WTC11 (cell line): ENCODE measurements around the gene LRTM2. TPM values are rescaled to one million over a fixed set of nuclear protein-coding genes. Genes with fewer than 3 reads are reported as not detected.
A peak's percentile ranks its signal among the peaks of the same experiment; 100 is the strongest.

ENCODE experiments used
- ATAC-seq: fragments of 200-7000 bp; cut with Tn5 transposase; 2 replicates; pipeline ENCODE4 v1.10.0; 2021; ENCODE audit warnings: mild to moderate bottlenecking, moderate library complexity
- CTCF ChIA-PET: fragments of 300-600 bp; sonication (Branson Sonifier 250); formaldehyde crosslinking; loops from one replicate; lab custom pipeline; 2021; ENCODE audit warnings: antibody characterized with exemption; lab: Charles Lee
- POLR2A ChIA-PET: fragments of 350-600 bp; sonication (Branson Sonifier 250); formaldehyde crosslinking; loops from one replicate; lab custom pipeline; 2021; ENCODE audit warnings: antibody characterized with exemption; lab: Charles Lee
- DNase-seq: peaks from one replicate; pipeline ENCODE4 v3.0.0; 2021; ENCODE audit warnings: low spot score
- H3K27ac Mint-ChIP-seq: 2 replicates; pipeline ENCODE4 v1.8.0; 2021; ENCODE audit warnings: mixed read lengths
- H3K27me3 Mint-ChIP-seq: 2 replicates; pipeline ENCODE4 v1.8.0; 2021; ENCODE audit warnings: low read depth, mild to moderate bottlenecking, moderate library complexity, mixed read lengths
- H3K36me3 Mint-ChIP-seq: 2 replicates; pipeline ENCODE4 v1.8.0; 2021; ENCODE audit warnings: mixed read lengths
- H3K4me1 Mint-ChIP-seq: 2 replicates; pipeline ENCODE4 v1.8.0; 2022; ENCODE audit warnings: mixed read lengths
- H3K4me3 Mint-ChIP-seq: 2 replicates; pipeline ENCODE4 v1.8.0; 2021; ENCODE audit warnings: mild to moderate bottlenecking, moderate library complexity, mixed read lengths
- H3K9me3 Mint-ChIP-seq: 2 replicates; pipeline ENCODE4 v1.8.0; 2021; ENCODE audit warnings: mixed read lengths
- AFF4 ChIP-seq: sonication (generic); formaldehyde crosslinking; IDR thresholded peaks from 2 replicates; pipeline ENCODE4 v1.8.1; 2023; ENCODE audit warnings: mild to moderate bottlenecking, missing genetic modification reagents, borderline replicate concordance
- E2F1 ChIP-seq: sonication (generic); formaldehyde crosslinking; IDR thresholded peaks from 2 replicates; pipeline ENCODE4 v1.8.0; 2022; ENCODE audit warnings: mild to moderate bottlenecking, missing genetic modification reagents
- ESRRA ChIP-seq: sonication (generic); formaldehyde crosslinking; IDR thresholded peaks from 2 replicates; pipeline ENCODE4 v1.8.1; 2022; ENCODE audit warnings: mild to moderate bottlenecking, missing genetic modification reagents, borderline replicate concordance
- FOXJ3 ChIP-seq: sonication (generic); formaldehyde crosslinking; IDR thresholded peaks from 2 replicates; pipeline ENCODE4 v1.9.0; 2021; ENCODE audit warnings: missing genetic modification reagents, mild to moderate bottlenecking, borderline replicate concordance
- FOXP1 ChIP-seq: sonication (generic); formaldehyde crosslinking; IDR thresholded peaks from 2 replicates; pipeline ENCODE4 v1.8.0; 2022; ENCODE audit warnings: missing genetic modification reagents, mild to moderate bottlenecking, moderate library complexity, borderline replicate concordance
- GABPB1 ChIP-seq: sonication (generic); formaldehyde crosslinking; IDR thresholded peaks from 2 replicates; pipeline ENCODE4 v1.8.1; 2023; ENCODE audit warnings: mild to moderate bottlenecking, missing genetic modification reagents
- MLX ChIP-seq: sonication (generic); formaldehyde crosslinking; IDR thresholded peaks from 2 replicates; pipeline ENCODE4 v1.8.1; 2023; ENCODE audit warnings: mild to moderate bottlenecking, missing genetic modification reagents, moderate library complexity
- NR1H2 ChIP-seq: sonication (generic); formaldehyde crosslinking; IDR thresholded peaks from 2 replicates; pipeline ENCODE4 v1.9.0; 2021; ENCODE audit warnings: mild to moderate bottlenecking, moderate library complexity, missing genetic modification reagents
- NR3C1 ChIP-seq: sonication (generic); formaldehyde crosslinking; conservative IDR thresholded peaks from 2 replicates; pipeline ENCODE4 v1.8.1; 2023; ENCODE audit warnings: low read depth, mild to moderate bottlenecking, missing genetic modification reagents
- PRRX2 ChIP-seq: fragments of 250-450 bp; sonication (Bioruptor Pico); IDR thresholded peaks from 2 replicates; pipeline ENCODE4 v1.8.0; 2021; ENCODE audit warnings: mild to moderate bottlenecking
- RELA ChIP-seq: sonication (generic); formaldehyde crosslinking; IDR thresholded peaks from 2 replicates; pipeline ENCODE4 v1.8.1; 2022; ENCODE audit warnings: missing genetic modification reagents, mild to moderate bottlenecking, borderline replicate concordance
- TCF7 ChIP-seq: sonication (generic); formaldehyde crosslinking; IDR thresholded peaks from 2 replicates; pipeline ENCODE4 v1.8.0; 2022; ENCODE audit warnings: mild to moderate bottlenecking, low read depth, missing genetic modification reagents, moderate library complexity
- USF2 ChIP-seq: sonication (generic); formaldehyde crosslinking; IDR thresholded peaks from 2 replicates; pipeline ENCODE4 v1.8.1; 2023; ENCODE audit warnings: mild to moderate bottlenecking, missing genetic modification reagents, moderate library complexity
- ZNF138 ChIP-seq: sonication (generic); formaldehyde crosslinking; conservative IDR thresholded peaks from 2 replicates; pipeline ENCODE4 v1.8.1; 2022; ENCODE audit warnings: mild to moderate bottlenecking, moderate library complexity, missing genetic modification reagents
- ZNF396 ChIP-seq: fragments of 250-450 bp; sonication (Bioruptor Pico); IDR thresholded peaks from 2 replicates; pipeline ENCODE4 v1.8.0; 2021; ENCODE audit warnings: mild to moderate bottlenecking, moderate library complexity, borderline replicate concordance
- ZNF423 ChIP-seq: fragments of 250-450 bp; sonication (Bioruptor Pico); IDR thresholded peaks from 2 replicates; pipeline ENCODE4 v2.1.2; 2022; ENCODE audit warnings: mild to moderate bottlenecking, moderate library complexity
- total RNA-seq: library from RNA; stranded (reverse); gene quantifications from 3 replicates; pipeline ENCODE4 v1.2.3, GENCODE V29; 2021

LRTM2 gene
- total RNA-seq, 1 experiment from 2014 or later: 0.66 TPM

DNA sequence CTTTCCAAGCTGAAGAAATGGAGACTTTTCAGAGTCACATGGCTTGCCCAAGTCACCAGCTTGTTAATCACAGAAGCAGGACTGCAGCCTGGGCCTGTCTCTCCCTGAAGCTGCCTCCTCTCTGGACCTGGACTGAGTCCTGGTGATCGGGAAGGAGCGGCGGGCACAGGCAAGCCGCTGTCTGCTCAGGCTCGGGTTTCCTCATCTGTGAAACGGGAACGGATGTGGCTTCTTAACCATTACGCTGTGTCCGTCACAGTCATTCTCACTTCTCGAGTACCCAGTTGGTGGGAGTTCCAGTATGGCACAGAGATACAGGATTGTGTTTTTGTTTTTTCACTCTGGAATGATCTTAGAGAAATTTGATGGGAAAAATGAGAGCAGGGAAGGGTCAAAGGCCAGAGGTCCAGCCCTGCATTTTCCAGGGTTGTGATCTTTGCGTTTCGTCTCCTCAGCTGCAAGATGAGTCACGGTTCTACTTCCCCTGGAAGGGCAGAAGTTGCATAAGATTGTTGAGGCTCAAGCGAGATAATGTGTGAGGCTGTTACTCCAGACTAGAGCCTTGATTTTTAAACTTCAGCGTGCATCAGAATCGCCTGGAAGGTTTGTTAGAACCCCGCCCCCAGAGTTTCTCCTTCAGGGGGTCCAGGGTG, 7.6 kb upstream of the LRTM2 start:
- CTCF ChIA-PET: interaction anchor here (0.8 to 1.2 kb wide), 3 partner anchors 127 to 160 kb away, joined by 3 to 4 read pairs (median 4); no protein-coding TSS in a partner anchor
- POLR2A ChIA-PET: no interaction called here
- Mint-ChIP-seq H3K27me3 (no peaks in the 10 kb centered on the region; the same call in 1 of the 2 replicates), H3K27ac (no peak overlapping the region), H3K4me1 (peaks cover 3% of the 10 kb centered on the region; the same call in 1 of the 2 replicates), H3K4me3 (no peak overlapping the region), H3K9me3 (peaks cover 5% of the 10 kb centered on the region; the same call in 1 of the 2 replicates), H3K36me3 (no peaks in the 10 kb centered on the region)
- DNase-seq: no peak
- no peak for ATAC-seq
- no peak for TF ChIP-seq ZNF396 (CRISPR knock-in tag)
- no peak for TF ChIP-seq FOXP1 (CRISPR knock-in tag)
- no peak for TF ChIP-seq MLX
- no peak for TF ChIP-seq PRRX2 (CRISPR knock-in tag)
- peak; percentile 86 for TF ChIP-seq GABPB1 (CRISPR knock-in tag)

DNA sequence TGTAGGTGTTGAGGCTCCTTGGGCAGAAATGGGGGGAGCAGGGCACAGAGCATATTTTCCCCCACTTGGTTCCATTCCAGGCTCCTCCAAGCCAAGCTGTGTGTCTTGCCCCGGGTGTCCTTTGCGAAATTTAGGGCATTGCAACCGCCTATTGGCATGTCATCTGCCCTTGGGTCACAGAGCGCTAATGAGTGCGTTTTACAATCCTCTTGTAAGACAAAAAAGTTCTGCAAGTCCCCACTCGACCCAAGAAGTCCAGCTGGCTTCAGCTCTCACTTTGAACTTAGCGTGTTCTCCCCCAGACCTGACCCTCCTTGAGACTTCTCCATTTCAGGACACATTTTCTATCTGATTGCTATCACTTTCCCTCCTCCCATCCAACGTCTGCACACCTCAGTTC, 6.1 kb upstream of the LRTM2 start:
- Mint-ChIP-seq H3K9me3 (peaks cover 5% of the 10 kb centered on the region; the same call in 1 of the 2 replicates), H3K36me3 (no peaks in the 10 kb centered on the region), H3K4me1 (no peaks in the 10 kb centered on the region), H3K4me3 (no peak overlapping the region), H3K27ac (no peak overlapping the region), H3K27me3 (peaks cover 2% of the 10 kb centered on the region)
- TF ChIP-seq E2F1 (no peak), ESRRA (no peak), AFF4 (no peak), MLX (no peak), ZNF423 (CRISPR knock-in tag) (no peak), NR3C1 (CRISPR knock-in tag) (no peak), RELA (CRISPR knock-in tag) (no peak), FOXJ3 (CRISPR knock-in tag) (no peak), TCF7 (CRISPR knock-in tag) (no peak), USF2 (CRISPR knock-in tag) (no peak), ZNF138 (CRISPR knock-in tag) (no peak), ZNF396 (CRISPR knock-in tag) (no peak), NR1H2 (CRISPR knock-in tag) (no peak)
- ChIA-PET CTCF (interaction anchor here (1.2 kb wide), 1 partner anchor 126 kb away, joined by 4 read pairs; no protein-coding TSS in a partner anchor), POLR2A (no interaction called here)
- ATAC-seq (no peak), DNase-seq (no peak)
